Left ventricle myocardium inferior (tissue), 1 donor: ENCODE results near the gene UCMA. TPM values are rescaled to one million over a fixed set of nuclear protein-coding genes. Genes with fewer than 3 reads are reported as not detected.

ENCODE experiments used
- DNase-seq: peaks from one replicate; pipeline ENCODE4 v3.0.0-alpha.2; 2020
- H3K27ac ChIP-seq: fragments of 200-600 bp; replicated peaks from 2 replicates; pipeline ENCODE4 v1.8.0; 2021
- H3K27me3 ChIP-seq: fragments of 200-600 bp; 2 replicates; pipeline ENCODE4 v1.8.0; 2021; ENCODE audit warnings: low read depth
- H3K36me3 ChIP-seq: fragments of 200-600 bp; 2 replicates; pipeline ENCODE4 v1.8.0; 2021
- H3K4me1 ChIP-seq: fragments of 200-600 bp; 2 replicates; pipeline ENCODE4 v1.8.0; 2021
- H3K4me3 ChIP-seq: fragments of 200-600 bp; 2 replicates; pipeline ENCODE4 v1.8.0; 2021; ENCODE audit warnings: mild to moderate bottlenecking, moderate library complexity
- H3K9me3 ChIP-seq: fragments of 200-600 bp; replicated peaks from 2 replicates; pipeline ENCODE4 v1.8.0; 2021
- intact Hi-C: fragments of 100-400 bp; cut with micrococcal nuclease; formaldehyde crosslinking; loops from one replicate; pipeline ENCODE4 v1.11.0; 2022
- total RNA-seq: library from RNA; stranded (reverse); fragmentation: NEBNext Ultra II Directional; extraction: Animal tissue kit (Norgen Biotek cat#: 25700); gene quantifications from one replicate; pipeline ENCODE4 v1.2.1, GENCODE V29; 2021
- TF ChIP-seq, protein P1 (sequence below): fragments of 200-600 bp; IDR thresholded peaks from 2 replicates; pipeline ENCODE4 v1.8.0; 2021; ENCODE audit warnings: antibody characterized with exemption, mild to moderate bottlenecking, borderline replicate concordance
- donor health status: DM: no; HTN: yes; CAD: no; lungs with severe emphysema.

UCMA gene
- total RNA-seq, 1 donor from 2014 or later: not detected

GRCh38 chr10:13231808-13232207 is 2.4 kb downstream of the UCMA start:
- Histone ChIP-seq H3K36me3 (no peaks in the 10 kb centered on the region), H3K9me3 (no peaks in the 10 kb centered on the region), H3K27me3 (peaks cover 32% of the 10 kb centered on the region), H3K4me1 (no peaks in the 10 kb centered on the region), H3K4me3 (no peak overlapping the region), H3K27ac (no peak overlapping the region)
- DNase-seq: no peak
- TF ChIP-seq, protein P1, sequence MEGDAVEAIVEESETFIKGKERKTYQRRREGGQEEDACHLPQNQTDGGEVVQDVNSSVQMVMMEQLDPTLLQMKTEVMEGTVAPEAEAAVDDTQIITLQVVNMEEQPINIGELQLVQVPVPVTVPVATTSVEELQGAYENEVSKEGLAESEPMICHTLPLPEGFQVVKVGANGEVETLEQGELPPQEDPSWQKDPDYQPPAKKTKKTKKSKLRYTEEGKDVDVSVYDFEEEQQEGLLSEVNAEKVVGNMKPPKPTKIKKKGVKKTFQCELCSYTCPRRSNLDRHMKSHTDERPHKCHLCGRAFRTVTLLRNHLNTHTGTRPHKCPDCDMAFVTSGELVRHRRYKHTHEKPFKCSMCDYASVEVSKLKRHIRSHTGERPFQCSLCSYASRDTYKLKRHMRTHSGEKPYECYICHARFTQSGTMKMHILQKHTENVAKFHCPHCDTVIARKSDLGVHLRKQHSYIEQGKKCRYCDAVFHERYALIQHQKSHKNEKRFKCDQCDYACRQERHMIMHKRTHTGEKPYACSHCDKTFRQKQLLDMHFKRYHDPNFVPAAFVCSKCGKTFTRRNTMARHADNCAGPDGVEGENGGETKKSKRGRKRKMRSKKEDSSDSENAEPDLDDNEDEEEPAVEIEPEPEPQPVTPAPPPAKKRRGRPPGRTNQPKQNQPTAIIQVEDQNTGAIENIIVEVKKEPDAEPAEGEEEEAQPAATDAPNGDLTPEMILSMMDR: no peak
- intact Hi-C loops: no loop called here

GRCh38 chr10:13231190-13231589 is 3.0 kb downstream of the UCMA start:
- Histone ChIP-seq H3K36me3 (no peaks in the 10 kb centered on the region), H3K27ac (no peak overlapping the region), H3K4me1 (no peaks in the 10 kb centered on the region), H3K4me3 (no peak overlapping the region), H3K9me3 (no peaks in the 10 kb centered on the region), H3K27me3 (peaks cover 32% of the 10 kb centered on the region)
- TF ChIP-seq, protein P1: no peak
- intact Hi-C loops: no loop called here
- DNase-seq: no peak

GRCh38 chr10:13227031-13227430 is 7.1 kb downstream of the UCMA start:
- no peak for DNase-seq
- Histone ChIP-seq H3K9me3 (no peaks in the 10 kb centered on the region), H3K27ac (no peak overlapping the region), H3K4me3 (no peak overlapping the region), H3K4me1 (no peaks in the 10 kb centered on the region), H3K27me3 (no peaks in the 10 kb centered on the region), H3K36me3 (no peaks in the 10 kb centered on the region)
- intact Hi-C loops: no loop called here
- TF ChIP-seq, protein P1: no peak

GRCh38 chr10:13225601-13226000 is 8.6 kb downstream of the UCMA start:
- TF ChIP-seq, protein P1: no peak
- H3K27ac ChIP-seq: no peak overlapping the region
- no peak overlapping the region for H3K4me3 ChIP-seq
- intact Hi-C loops: no loop called here
- H3K4me1 ChIP-seq: no peaks in the 10 kb centered on the region
- no peak for DNase-seq
- no peaks in the 10 kb centered on the region for H3K9me3 ChIP-seq
- H3K27me3 ChIP-seq: no peaks in the 10 kb centered on the region
- H3K36me3 ChIP-seq: no peaks in the 10 kb centered on the region

GRCh38 chr10:13224210-13224995 is 9.8 kb downstream of the UCMA start:
- Histone ChIP-seq H3K27ac (no peak overlapping the region), H3K4me3 (no peak overlapping the region), H3K9me3 (no peaks in the 10 kb centered on the region), H3K36me3 (no peaks in the 10 kb centered on the region), H3K27me3 (no peaks in the 10 kb centered on the region), H3K4me1 (no peaks in the 10 kb centered on the region)
- intact Hi-C loops: no loop called here
- DNase-seq: no peak
- TF ChIP-seq, protein P1: no peak
